ENCODE data around the gene UBXN11. TPM values are rescaled to one million over a fixed set of nuclear protein-coding genes. Genes with fewer than 3 reads are reported as not detected.

Gene UBXN11
- total RNA-seq, 1 donor from 2014 or later, result 7.1 TPM

DNA sequence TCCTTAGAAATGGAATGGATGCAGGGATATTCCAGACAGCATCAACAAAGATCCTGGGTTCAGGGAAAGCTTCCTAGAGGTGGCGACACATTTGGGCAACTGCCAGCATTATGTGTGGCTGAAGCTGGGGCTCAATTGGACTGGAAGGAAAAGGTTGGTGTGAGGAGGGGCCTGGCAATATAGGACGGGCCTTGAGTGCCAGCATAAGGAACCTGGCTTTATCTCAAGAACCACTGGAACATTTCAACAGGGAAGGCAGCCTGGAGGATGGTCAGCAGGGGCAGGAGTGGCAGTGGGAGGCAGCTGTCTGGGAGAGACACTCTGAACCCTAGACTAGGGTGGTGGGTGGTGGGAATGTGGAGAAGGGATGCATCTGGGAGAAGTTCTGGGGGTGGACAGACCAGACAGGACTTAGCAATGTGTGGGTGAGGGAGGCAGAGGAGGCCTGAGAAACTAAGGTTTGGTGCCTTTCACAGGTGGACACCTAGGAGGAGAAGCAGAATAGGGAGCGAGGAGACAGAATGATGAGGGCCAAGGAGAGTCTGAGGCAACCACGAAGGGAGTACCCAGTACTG, 23.1 kb downstream of the UBXN11 start:
- H3K36me3 ChIP-seq, result peaks cover 0 to 8% of the 10 kb centered on the region in 2 donors
- H3K9me3 ChIP-seq, result no peaks in the 10 kb centered on the region
- no peak for DNase-seq (ENCODE audit: extremely low spot score in 2 of 2)
- H3K4me3 ChIP-seq, result no peak overlapping the region
- TF ChIP-seq, protein P1, sequence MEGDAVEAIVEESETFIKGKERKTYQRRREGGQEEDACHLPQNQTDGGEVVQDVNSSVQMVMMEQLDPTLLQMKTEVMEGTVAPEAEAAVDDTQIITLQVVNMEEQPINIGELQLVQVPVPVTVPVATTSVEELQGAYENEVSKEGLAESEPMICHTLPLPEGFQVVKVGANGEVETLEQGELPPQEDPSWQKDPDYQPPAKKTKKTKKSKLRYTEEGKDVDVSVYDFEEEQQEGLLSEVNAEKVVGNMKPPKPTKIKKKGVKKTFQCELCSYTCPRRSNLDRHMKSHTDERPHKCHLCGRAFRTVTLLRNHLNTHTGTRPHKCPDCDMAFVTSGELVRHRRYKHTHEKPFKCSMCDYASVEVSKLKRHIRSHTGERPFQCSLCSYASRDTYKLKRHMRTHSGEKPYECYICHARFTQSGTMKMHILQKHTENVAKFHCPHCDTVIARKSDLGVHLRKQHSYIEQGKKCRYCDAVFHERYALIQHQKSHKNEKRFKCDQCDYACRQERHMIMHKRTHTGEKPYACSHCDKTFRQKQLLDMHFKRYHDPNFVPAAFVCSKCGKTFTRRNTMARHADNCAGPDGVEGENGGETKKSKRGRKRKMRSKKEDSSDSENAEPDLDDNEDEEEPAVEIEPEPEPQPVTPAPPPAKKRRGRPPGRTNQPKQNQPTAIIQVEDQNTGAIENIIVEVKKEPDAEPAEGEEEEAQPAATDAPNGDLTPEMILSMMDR (IDR thresholded peaks at IDR 0.05), result no peak
- TF ChIP-seq POLR2A (IDR thresholded peaks at IDR 0.05), result no peak
- TF ChIP-seq POLR2AphosphoS5 (IDR thresholded peaks at IDR 0.05; ENCODE audit: insufficient read depth in 1 of 2, low read depth in 1 of 2), result no peak
- peak overlapping the region; percentile 53 for H3K27ac ChIP-seq
- no peaks in the 10 kb centered on the region for H3K27me3 ChIP-seq
- peaks cover 88% of the 10 kb centered on the region for H3K4me1 ChIP-seq
- intact Hi-C loops (cut with DNase I), result no loop called here

DNA sequence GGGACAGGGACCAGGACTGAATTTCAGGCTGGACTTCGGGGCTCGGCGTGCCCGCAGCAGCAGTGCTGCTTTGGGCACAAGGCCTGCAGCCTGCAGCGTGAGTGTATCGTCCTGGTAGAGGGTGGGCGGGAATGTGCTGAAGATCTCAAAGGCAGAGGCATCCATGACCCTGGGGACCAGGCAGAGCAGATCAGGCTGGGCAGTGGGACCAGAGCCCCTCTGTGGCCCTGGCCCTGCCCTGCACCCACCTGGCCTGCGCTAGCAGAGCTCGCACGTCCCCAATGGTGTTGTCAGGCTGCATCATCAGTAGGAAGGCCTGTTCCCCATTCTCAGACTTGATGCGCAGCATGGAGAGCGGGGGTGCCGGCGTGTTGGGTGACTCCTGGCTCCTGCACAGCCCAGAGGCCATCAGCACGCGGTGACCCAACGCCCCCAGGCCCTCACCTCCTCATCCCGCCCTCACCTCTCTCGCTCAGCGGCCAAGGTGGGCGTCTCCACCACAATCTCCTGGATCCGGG, 24.0 kb downstream of the UBXN11 start:
- H3K27ac ChIP-seq, result peak overlapping the region; percentile 95
- TF ChIP-seq, protein P1 (IDR thresholded peaks at IDR 0.05), result no peak
- TF ChIP-seq POLR2AphosphoS5 (IDR thresholded peaks at IDR 0.05; ENCODE audit: insufficient read depth in 1 of 2, low read depth in 1 of 2), result no peak
- TF ChIP-seq POLR2A (IDR thresholded peaks at IDR 0.05), result no peak
- H3K27me3 ChIP-seq, result no peaks in the 10 kb centered on the region
- no peak for DNase-seq (ENCODE audit: extremely low spot score in 2 of 2)
- H3K36me3 ChIP-seq, result peaks cover 0 to 8% of the 10 kb centered on the region in 2 donors
- no peak overlapping the region for H3K4me3 ChIP-seq
- H3K9me3 ChIP-seq, result no peaks in the 10 kb centered on the region
- intact Hi-C loops (cut with DNase I), result no loop called here
- peaks cover 88% of the 10 kb centered on the region for H3K4me1 ChIP-seq

DNA sequence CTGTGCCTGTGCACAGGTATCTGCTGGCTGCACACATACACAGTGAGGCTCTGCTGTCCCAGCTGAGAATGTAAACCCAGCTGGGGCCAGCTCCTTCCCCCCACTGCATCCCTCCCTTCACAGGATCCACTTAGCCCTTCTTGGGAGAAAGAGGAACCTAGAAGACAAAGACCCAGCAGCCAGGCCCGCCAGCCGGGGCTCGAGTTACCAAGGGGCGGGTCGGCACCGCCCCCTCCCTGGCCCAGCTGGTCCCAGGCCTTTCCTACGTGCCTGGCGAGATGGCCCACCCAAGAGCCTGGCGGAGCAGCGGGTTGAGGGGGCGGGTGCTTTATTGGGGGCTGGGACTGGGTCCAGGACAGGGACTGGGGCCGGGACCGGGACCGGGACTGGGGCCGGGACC, 24.5 kb downstream of the UBXN11 start:
- Histone ChIP-seq H3K27ac (peak overlapping the region; percentile 95), H3K36me3 (peaks cover 0 to 8% of the 10 kb centered on the region in 2 donors), H3K9me3 (no peaks in the 10 kb centered on the region), H3K4me1 (peaks cover 88% of the 10 kb centered on the region), H3K27me3 (no peaks in the 10 kb centered on the region), H3K4me3 (no peak overlapping the region)
- peak in 1 of 2 donors; percentile 79 for DNase-seq (ENCODE audit: extremely low spot score in 2 of 2)
- TF ChIP-seq, protein P1 (IDR thresholded peaks at IDR 0.05), result no peak
- no peak for TF ChIP-seq POLR2A (IDR thresholded peaks at IDR 0.05)
- no peak for TF ChIP-seq POLR2AphosphoS5 (IDR thresholded peaks at IDR 0.05; ENCODE audit: insufficient read depth in 1 of 2, low read depth in 1 of 2)
- intact Hi-C loops (cut with DNase I), result no loop called here

DNA sequence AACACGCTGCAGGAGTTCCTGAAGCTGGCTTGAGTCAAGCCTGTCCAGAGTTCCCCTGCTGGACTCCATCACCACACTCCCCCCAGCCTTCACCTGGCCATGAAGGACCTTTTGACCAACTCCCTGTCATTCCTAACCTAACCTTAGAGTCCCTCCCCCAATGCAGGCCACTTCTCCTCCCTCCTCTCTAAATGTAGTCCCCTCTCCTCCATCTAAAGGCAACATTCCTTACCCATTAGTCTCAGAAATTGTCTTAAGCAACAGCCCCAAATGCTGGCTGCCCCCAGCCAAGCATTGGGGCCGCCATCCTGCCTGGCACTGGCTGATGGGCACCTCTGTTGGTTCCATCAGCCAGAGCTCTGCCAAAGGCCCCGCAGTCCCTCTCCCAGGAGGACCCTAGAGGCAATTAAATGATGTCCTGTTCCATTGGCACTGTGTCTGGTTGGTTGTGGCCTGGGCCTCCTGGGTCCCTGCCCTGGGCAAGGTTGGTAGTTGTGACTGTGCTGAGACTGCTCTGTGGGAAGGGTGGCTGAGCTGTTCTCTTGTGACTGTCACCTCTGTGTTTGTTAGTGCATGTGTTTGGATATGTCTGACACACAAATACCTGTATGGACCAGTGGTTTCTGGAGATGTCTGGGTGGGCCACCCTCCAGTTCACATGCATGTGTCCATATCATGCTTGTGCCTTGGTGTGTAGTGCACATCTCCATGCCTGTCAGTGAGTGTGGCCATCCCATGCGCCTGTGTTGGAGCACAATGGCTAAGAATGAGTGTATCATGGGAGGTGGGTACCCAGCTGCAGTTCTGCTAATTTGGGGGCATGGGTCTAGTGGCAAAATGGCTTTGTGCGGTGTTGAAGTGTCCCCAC, 25.1 kb downstream of the UBXN11 start:
- Histone ChIP-seq H3K27me3 (no peaks in the 10 kb centered on the region), H3K9me3 (no peaks in the 10 kb centered on the region), H3K27ac (peak overlapping the region; percentile 95), H3K4me3 (peak overlapping the region; percentile 80 to 90), H3K4me1 (peaks cover 91% of the 10 kb centered on the region), H3K36me3 (peaks cover 0 to 8% of the 10 kb centered on the region in 2 donors)
- DNase-seq (ENCODE audit: extremely low spot score in 2 of 2), result no peak
- TF ChIP-seq, protein P1 (IDR thresholded peaks at IDR 0.05), result no peak
- TF ChIP-seq POLR2A (IDR thresholded peaks at IDR 0.05) (no peak), POLR2AphosphoS5 (IDR thresholded peaks at IDR 0.05; ENCODE audit: insufficient read depth in 1 of 2, low read depth in 1 of 2) (no peak)
- intact Hi-C loops (cut with DNase I), result no loop called here
